GM10847 (cell line): ENCODE results near the gene ZNF491.

Experiments
- POLR2A ChIP-seq: IDR thresholded peaks from 2 replicates; pipeline ENCODE4 v1.6.1; 2011; ENCODE audit not compliant: insufficient read length; ENCODE audit errors: extremely low read depth

The ZNF491 gene

GRCh38 chr19:11798391-11799330 lies at the start of gene ZNF491:
ZNF491 (plus strand) TSS chr19:11798523; CDS start chr19:11805954, 7,431 bp downstream.
- TF ChIP-seq POLR2A: peak; percentile 26

DNA sequence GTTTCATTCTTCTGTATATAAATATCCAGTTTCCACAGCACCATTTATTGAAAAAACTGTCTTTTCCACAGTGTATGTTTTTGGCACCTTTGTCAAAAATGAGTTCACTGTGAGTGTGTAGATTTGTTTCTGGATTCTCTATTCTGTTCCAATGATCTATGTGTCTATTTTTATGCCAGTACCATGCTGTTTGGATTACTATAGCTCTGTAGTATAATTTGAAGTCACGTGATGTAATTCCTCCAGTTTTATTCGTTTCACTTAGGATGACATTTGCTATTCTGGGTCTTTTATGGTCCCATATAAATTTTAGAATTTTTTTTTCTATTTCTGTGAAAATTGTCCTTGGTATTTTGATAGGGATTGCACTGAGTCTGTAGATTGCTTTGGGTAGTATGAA lies 48.6 kb upstream of the ZNF491 start:
- TF ChIP-seq POLR2A: no peak

GRCh38 chr19:11752244-11752736 lies 46.0 kb upstream of the ZNF491 start:
- TF ChIP-seq POLR2A: no peak

DNA sequence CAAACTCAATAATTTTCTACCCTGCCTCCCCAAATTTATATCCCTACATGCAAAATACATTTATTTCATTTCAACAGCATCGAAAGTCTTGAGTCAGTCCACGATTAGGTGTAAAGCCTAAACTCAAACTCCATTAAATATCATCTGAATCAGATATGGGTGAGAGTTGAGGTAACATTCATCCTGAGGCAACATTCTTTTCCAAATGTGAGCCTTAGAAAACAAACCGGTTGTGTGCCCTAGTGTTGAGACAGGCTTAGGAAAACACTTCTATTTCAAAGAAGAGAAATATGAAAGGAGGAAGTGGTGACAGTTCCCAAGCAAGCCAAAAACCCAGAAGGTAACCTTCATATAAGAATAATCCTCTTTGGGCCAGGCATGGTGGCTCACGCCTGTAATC lies 43.7 kb upstream of the ZNF491 start:
- no peak for TF ChIP-seq POLR2A

GRCh38 chr19:11756965-11757364 lies 41.4 kb upstream of the ZNF491 start:
- TF ChIP-seq POLR2A: no peak

- TF ChIP-seq POLR2A: no peak
Observed at GRCh38 chr19:11759805-11760204, 38.5 kb upstream of the ZNF491 start.

DNA sequence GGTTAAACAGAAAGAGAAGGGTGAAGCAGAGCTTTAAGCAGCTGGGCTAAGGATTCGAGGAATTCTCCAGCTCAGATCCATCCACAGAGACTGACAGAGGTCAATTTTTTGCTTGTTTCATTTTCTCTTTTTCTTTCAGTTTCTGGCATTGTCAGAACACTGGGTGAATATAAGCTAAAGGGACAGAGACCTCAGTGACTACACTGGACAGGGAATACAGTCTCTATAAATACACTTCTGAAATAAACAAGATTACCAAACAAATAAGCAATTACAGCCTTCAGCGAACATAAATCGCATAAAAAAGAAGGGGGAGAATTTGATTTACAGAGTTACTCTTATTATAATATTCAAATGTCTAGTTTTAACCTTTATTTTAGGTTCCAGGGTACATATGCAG lies 35.2 kb upstream of the ZNF491 start:
- TF ChIP-seq POLR2A: no peak

- TF ChIP-seq POLR2A: no peak
Observed at GRCh38 chr19:11763611-11764010, 34.7 kb upstream of the ZNF491 start.

DNA sequence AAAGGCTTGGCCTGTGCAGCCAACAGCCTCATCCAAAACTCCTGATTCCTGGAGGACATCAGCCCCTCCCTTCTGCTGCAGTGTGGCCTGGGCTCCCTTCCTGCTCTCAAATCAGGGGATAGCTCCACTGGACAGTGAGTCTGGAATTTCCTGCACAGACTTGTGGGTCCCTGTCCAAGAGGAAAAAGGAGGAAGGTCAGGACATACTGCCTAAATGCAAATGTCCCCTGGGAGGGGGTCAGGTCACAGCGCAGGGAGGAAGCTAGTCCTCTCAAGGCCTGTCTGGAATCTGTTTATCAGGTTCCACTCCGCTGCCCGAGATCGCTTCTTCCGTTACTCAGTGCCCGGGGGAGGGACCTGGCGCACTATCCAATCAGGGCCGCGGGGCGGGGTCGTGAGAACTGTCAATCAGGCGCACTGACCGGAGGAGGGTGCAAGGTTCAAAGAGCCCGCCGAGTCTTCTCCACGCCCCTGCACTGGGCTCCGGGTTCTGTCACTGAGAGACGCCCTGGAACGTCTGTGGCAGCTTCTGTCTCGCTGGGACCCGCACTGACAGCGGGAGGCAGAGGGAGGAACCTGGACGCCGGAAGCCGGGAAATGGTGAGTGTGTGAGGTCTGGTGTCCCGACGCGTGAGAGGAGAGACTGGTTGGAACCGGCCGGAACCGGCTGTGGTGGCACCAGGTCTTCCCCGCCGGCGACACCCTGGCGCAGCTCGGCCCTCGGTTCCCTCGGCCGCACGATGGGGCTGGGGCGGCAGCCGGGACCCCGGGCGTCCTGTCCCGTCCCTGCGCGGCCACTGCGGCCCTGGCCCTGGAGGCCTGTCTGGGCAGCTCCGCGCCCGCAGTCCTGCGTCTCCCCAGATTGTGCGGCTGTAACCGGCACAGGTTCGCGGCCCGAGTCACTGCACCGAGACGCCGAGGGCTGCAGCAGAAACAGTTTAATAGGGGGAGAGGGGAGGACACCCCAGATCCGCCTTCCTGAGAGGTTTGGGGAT lies 31.4 kb upstream of the ZNF491 start, which contains the start of gene ZNF441:
Gene ZNF441, plus strand, starts transcription at position 404 of the 995 bp plus-strand sequence. Its CDS starts 194 bp downstream, at position 598.
- TF ChIP-seq POLR2A: peak; percentile 66

GRCh38 chr19:11767633-11768133 lies 30.6 kb upstream of the ZNF491 start:
- TF ChIP-seq POLR2A: peak; percentile 16

DNA sequence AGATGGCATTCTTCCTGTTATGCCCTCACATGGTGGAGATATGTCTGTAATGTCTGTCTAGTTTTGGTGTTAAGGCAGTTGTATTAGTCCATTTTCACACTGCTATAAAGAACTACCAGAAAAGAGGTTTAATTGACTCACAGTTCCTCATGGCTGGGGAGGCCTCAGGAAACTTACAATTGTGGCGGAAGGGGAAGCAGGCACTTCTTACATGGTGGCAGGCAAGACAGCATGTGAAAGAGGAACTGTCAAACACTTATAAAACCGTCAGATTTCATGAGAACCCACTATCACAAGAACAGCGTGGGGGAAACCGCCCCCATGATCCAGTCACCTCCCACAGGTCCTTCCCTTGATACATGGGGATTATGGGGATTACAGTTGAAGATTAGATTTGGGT lies 28.3 kb upstream of the ZNF491 start:
- no peak for TF ChIP-seq POLR2A

DNA sequence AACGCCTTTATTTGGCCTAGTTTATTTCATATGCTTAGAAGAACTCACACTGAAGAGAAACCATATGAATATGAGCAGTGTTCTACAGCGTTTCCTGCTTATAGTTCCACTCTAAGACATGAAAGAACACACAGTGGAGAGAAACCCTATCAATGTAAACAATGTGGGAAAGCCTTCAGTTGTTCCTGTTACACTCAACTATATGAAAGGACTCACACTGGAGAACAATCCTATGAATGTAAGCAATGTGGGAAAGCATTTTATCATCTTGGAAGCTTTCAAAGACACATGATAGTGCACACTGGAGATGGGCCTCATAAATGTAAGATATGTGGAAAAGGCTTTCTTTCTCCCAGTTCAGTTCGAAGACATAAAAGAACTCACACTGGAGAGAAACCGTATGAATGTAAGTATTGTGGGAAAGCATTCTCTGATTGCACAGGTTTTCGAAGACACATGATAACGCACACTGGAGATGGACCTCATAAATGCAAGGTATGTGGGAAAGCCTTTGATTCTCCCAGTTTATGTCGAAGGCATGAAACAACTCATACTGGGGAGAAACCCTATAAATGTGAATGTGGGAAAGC lies 17.8 kb upstream of the ZNF491 start:
- no peak for TF ChIP-seq POLR2A

- no peak for TF ChIP-seq POLR2A
Observed at GRCh38 chr19:11781295-11782057, 16.8 kb upstream of the ZNF491 start.

DNA sequence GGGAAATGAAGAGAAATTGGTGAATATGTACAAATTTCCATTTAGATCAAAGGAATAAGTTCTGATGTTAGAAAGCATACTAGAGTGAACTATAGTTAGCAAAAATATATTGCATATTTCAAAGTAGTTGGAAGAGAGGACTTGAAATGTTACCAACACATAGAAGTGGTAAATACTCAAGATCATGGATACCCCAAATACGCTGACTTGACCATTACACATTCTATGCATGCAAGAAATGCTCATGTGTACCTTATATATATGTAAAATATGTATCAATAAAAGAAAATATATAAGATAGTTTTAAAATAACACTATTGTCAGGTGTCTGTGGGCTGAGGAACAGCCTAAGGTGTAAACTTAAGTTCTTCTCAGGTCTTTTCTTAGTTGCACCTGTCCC lies 14.6 kb upstream of the ZNF491 start:
- no peak for TF ChIP-seq POLR2A
